PC-3 (cell line): Measurements from ENCODE around the gene CFAP45.

Experiments
- CTCF ChIP-seq: fragments of 300-600 bp; sonication (generic); conservative IDR thresholded peaks from 2 replicates; pipeline ENCODE4 v1.5.1; 2017; ENCODE audit warnings: antibody characterized with exemption, low read depth, mild to moderate bottlenecking, low read length
- EZH2 ChIP-seq: fragments of 300-600 bp; sonication (generic); IDR thresholded peaks from one replicate; pipeline ENCODE4 v1.6.1; 2017; ENCODE audit warnings: antibody characterized with exemption, mild to moderate bottlenecking, low read length; ENCODE audit not compliant: unreplicated experiment

GRCh38 chr1:159849626-159850366, 50.2 kb downstream of the CFAP45 start:
- TF ChIP-seq CTCF: no peak
- no peak for TF ChIP-seq EZH2
